ENCODE results near the gene ZIK1. TPM values are rescaled to one million over a fixed set of nuclear protein-coding genes. Genes with fewer than 3 reads are reported as not detected.

Gene ZIK1
- total RNA-seq, 2 donors from 2014 or later = 0.78 to 3.3 TPM

- Histone ChIP-seq H3K4me1 (peaks cover 12% of the 10 kb centered on the region), H3K27ac (peak within 1 kb of the TSS in 3 of 4 donors; percentile 34 to 63 (median 42)), H3K9me3 (peaks cover 0 to 44% (median 0%) of the 10 kb centered on the region in 3 donors), H3K4me3 (peak within 1 kb of the TSS; percentile 85 to 100), H3K36me3 (replicated peaks in 1 of 2; ENCODE audit: insufficient read depth in 1 of 2, low read depth in 2 of 2) (peaks cover 2 to 12% of the 10 kb centered on the region in 2 donors), H3K27me3 (no peaks in the 10 kb centered on the region)
- 2 to 4% methylated on average over 32 to 63 of the region's 64 CpGs for WGBS, 2 donors
- ATAC-seq (peak; percentile 94), DNase-seq (peak; percentile 88 to 93 (median 91))
- intact Hi-C loops (cut with DNase I) = no loop called here
- peak in 2 of 7 experiments; percentile 15 to 46 for TF ChIP-seq CTCF (IDR thresholded peaks at IDR 0.05)
- TF ChIP-seq POLR2A (IDR thresholded peaks at IDR 0.05) = peak in 2 of 3 donors; percentile 31 to 34
These were observed 30.2 kb downstream of the ZIK1 start, which contains the start of gene ZNF134 for GRCh38 chr19:57613941-57614743. TSS of gene ZNF134 (plus strand) at chr19:57614242. CDS start at chr19:57619469, 5,227 bp downstream.

GRCh38 chr19:57615346-57615745 is 31.4 kb downstream of the ZIK1 start:
- DNase-seq (no peak), ATAC-seq (no peak)
- H3K27ac ChIP-seq = no peak overlapping the region
- intact Hi-C loops (cut with DNase I) = no loop called here
- 83 to 97% methylated on average over 3 of the region's 3 CpGs for WGBS, 2 donors
- H3K36me3 ChIP-seq (replicated peaks in 1 of 2; ENCODE audit: insufficient read depth in 1 of 2, low read depth in 2 of 2) = peaks cover 13 to 24% of the 10 kb centered on the region in 2 donors
- H3K27me3 ChIP-seq = no peaks in the 10 kb centered on the region
- TF ChIP-seq POLR2A (IDR thresholded peaks at IDR 0.05) (no peak), CTCF (IDR thresholded peaks at IDR 0.05) (no peak)
- peaks cover 12% of the 10 kb centered on the region for H3K4me1 ChIP-seq
- peaks cover 0 to 56% (median 2%) of the 10 kb centered on the region in 3 donors for H3K9me3 ChIP-seq
- no peak overlapping the region for H3K4me3 ChIP-seq

- ATAC-seq = no peak
These were observed 36.9 kb downstream of the ZIK1 start for GRCh38 chr19:57620673-57621348.

GRCh38 chr19:57623091-57623490 is 39.1 kb downstream of the ZIK1 start:
- intact Hi-C loops (cut with DNase I) = no loop called here

More at GRCh38 chr19:57620673-57621348, 36.9 kb downstream of the ZIK1 start:
- no peaks in the 10 kb centered on the region for H3K4me1 ChIP-seq
- peaks cover 0 to 89% (median 6%) of the 10 kb centered on the region in 3 donors for H3K9me3 ChIP-seq
- no peak for TF ChIP-seq POLR2A (IDR thresholded peaks at IDR 0.05)
- H3K36me3 ChIP-seq (replicated peaks in 1 of 2; ENCODE audit: insufficient read depth in 1 of 2, low read depth in 2 of 2) = peaks cover 18 to 46% of the 10 kb centered on the region in 2 donors
- DNase-seq = no peak
- 95 to 99% methylated on average over 10 of the region's 10 CpGs for WGBS, 2 donors
- no peaks in the 10 kb centered on the region for H3K27me3 ChIP-seq
- intact Hi-C loops (cut with DNase I) = no loop called here
- no peak overlapping the region for H3K27ac ChIP-seq
- no peak overlapping the region for H3K4me3 ChIP-seq

More at GRCh38 chr19:57623091-57623490, 39.1 kb downstream of the ZIK1 start:
- Histone ChIP-seq H3K27ac (no peak overlapping the region), H3K9me3 (peaks cover 0 to 66% (median 6%) of the 10 kb centered on the region in 3 donors), H3K4me3 (no peak overlapping the region), H3K36me3 (replicated peaks in 1 of 2; ENCODE audit: insufficient read depth in 1 of 2, low read depth in 2 of 2) (peaks cover 18 to 41% of the 10 kb centered on the region in 2 donors), H3K27me3 (no peaks in the 10 kb centered on the region), H3K4me1 (no peaks in the 10 kb centered on the region)
- TF ChIP-seq CTCF (IDR thresholded peaks at IDR 0.05) = no peak
- TF ChIP-seq POLR2A (IDR thresholded peaks at IDR 0.05) = no peak
- DNase-seq = no peak
- ATAC-seq = no peak
